ENCODE measurements around the gene FHOD1.

DNA sequence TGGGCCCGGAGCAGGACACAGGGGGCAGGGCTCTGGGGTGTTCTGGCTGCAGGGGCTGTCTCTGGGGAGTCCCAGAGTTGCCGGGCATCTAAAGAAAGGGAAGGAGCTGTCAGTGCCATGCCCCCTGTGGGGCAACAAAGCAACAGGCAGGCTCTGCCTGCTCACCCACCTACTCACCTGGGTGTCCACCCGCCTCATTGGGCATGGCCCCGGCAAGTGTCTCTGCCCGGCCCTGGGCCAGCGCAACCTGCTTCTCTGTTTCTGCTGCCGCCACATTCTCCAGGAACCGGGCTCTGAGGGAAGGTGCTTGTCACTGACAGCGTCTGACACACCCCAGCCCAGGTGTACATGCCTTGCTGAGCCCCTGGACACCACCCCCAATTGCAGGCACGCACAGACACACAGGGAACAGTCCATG is 13.1 kb downstream of the FHOD1 start:
- TF ChIP-seq, protein P1, sequence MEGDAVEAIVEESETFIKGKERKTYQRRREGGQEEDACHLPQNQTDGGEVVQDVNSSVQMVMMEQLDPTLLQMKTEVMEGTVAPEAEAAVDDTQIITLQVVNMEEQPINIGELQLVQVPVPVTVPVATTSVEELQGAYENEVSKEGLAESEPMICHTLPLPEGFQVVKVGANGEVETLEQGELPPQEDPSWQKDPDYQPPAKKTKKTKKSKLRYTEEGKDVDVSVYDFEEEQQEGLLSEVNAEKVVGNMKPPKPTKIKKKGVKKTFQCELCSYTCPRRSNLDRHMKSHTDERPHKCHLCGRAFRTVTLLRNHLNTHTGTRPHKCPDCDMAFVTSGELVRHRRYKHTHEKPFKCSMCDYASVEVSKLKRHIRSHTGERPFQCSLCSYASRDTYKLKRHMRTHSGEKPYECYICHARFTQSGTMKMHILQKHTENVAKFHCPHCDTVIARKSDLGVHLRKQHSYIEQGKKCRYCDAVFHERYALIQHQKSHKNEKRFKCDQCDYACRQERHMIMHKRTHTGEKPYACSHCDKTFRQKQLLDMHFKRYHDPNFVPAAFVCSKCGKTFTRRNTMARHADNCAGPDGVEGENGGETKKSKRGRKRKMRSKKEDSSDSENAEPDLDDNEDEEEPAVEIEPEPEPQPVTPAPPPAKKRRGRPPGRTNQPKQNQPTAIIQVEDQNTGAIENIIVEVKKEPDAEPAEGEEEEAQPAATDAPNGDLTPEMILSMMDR (IDR thresholded peaks at IDR 0.05; ENCODE audit: poor library complexity) = no peak
- TF ChIP-seq EZH2phosphoT487 (IDR thresholded peaks at IDR 0.05; ENCODE audit: low read depth, severe bottlenecking, unreplicated experiment) = no peak
